Measurements from ENCODE around the gene FBXL14. TPM values are rescaled to one million over a fixed set of nuclear protein-coding genes. Genes with fewer than 3 reads are reported as not detected.
"Not testable (repeated sequence)": the region's sequence is repeated elsewhere in the genome, so short reads cannot be mapped to it uniquely, and the experiment has no call there.

Gene FBXL14
- total RNA-seq, 2 experiments from 2014 or later, result 33.7 to 34.8 TPM

DNA sequence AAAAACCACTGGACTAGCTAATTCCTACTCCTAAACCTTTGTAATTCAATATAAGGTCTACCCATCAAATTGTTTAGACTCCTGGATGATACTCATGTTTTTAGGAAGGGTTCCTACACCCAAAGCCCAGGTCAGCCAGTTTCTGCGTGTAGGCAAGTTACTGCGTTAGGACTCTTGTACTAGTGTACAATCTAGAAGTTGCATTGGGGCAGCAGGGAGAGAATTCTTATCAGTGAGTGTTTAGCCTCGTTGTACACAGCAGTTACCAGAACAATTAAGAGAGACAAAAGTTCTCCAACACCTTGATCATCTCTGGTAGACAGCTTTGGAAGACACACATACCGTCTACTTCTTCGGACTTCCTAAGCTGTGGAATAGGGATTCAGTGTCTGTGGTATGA is 29.2 kb downstream of the FBXL14 start:
- DNase-seq, result no peak
- Mint-ChIP-seq H3K9me3 (no peaks in the 10 kb centered on the region), H3K4me3 (no peak overlapping the region), H3K36me3 (no peaks in the 10 kb centered on the region), H3K27me3 (peaks cover 6% of the 10 kb centered on the region), H3K27ac (no peak overlapping the region), H3K4me1 (no peaks in the 10 kb centered on the region)
- no peak for ATAC-seq (ENCODE audit: low read depth)
- POLR2A ChIA-PET, result no interaction called here

DNA sequence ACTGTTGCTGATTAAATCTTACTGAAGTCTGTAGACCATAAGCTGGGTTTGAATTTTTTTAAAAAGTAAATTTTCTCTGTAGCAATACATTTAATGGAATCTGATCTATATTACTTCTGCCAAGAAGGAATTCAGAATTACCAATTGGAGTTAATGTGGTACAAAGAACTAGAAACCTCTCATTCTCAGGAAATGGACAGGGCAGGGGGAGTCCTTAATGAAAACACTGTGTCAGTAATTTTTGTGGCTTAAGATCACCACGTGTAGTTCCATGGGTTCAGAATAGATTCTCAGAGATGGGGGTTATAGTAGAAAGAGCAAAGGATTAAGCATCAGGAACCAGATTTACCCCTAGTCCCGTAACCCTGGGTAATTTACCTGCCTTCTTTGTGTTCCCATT is 30.3 kb downstream of the FBXL14 start:
- no peak overlapping the region for H3K27ac Mint-ChIP-seq
- DNase-seq, result no peak
- H3K27me3 Mint-ChIP-seq, result peaks cover 11% of the 10 kb centered on the region
- POLR2A ChIA-PET, result no interaction called here
- no peak overlapping the region for H3K4me3 Mint-ChIP-seq
- H3K36me3 Mint-ChIP-seq, result no peaks in the 10 kb centered on the region
- no peak for ATAC-seq (ENCODE audit: low read depth)
- no peaks in the 10 kb centered on the region for H3K9me3 Mint-ChIP-seq
- H3K4me1 Mint-ChIP-seq, result no peaks in the 10 kb centered on the region

DNA sequence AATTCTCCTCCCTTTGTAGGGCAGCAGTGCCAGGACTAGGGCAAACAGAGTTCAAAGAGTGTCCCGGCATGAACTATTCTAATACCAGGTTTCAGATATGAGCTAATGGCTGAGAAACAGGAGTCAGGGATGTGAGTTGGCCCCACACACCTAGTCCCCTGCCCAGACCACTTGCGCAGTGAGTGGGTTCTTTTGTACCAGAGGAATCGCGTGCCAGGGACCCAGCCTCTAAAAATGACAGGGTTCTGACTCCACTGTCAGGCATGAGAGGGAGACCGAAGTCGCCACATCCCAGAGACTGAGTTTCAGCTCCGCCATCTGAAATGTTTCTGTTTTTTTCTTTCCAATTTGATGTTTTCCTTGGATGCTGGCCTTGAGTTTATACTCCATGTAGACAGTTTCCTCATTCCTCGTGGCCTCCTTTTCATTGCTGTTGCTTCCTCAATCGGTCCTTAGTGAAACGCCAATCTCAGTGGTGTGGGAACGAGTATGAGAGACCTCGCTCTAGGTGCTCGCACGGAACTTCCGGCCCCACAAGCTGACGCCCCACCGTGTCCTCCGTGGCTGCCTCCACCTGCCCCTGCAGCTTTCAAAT is 31.5 kb downstream of the FBXL14 start:
- H3K36me3 Mint-ChIP-seq, result no peaks in the 10 kb centered on the region
- ATAC-seq (ENCODE audit: low read depth), result no peak
- POLR2A ChIA-PET, result interaction anchor here (0.6 kb wide), 1 partner anchor 36 kb away, joined by 4 read pairs; no protein-coding TSS in a partner anchor
- no peaks in the 10 kb centered on the region for H3K4me1 Mint-ChIP-seq
- no peak overlapping the region for H3K27ac Mint-ChIP-seq
- H3K4me3 Mint-ChIP-seq, result no peak overlapping the region
- no peaks in the 10 kb centered on the region for H3K9me3 Mint-ChIP-seq
- H3K27me3 Mint-ChIP-seq, result peaks cover 17% of the 10 kb centered on the region
- no peak for DNase-seq

DNA sequence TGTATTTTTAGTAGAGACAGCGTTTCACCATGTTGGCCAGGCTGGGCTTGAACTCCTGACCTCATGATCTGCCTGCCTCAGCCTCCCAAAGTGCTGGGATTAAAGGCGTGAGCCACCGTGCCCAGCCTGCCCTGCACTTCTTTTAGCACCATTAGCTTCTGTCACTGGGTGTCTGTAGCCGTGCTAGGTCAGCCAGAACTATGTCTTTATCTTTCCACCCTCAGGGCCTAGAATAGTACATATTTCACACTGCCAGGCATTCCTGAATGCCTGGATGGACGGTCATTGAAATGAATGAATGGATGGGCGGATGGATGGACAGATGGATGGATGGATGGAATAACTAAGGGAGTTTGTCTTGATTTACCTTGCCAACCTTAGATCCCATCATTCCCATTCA is 33.7 kb downstream of the FBXL14 start:
- Mint-ChIP-seq H3K9me3 (no peaks in the 10 kb centered on the region), H3K27me3 (peaks cover 14% of the 10 kb centered on the region), H3K4me3 (no peak overlapping the region), H3K27ac (no peak overlapping the region), H3K36me3 (no peaks in the 10 kb centered on the region), H3K4me1 (no peaks in the 10 kb centered on the region)
- DNase-seq, result no peak
- no peak for ATAC-seq (ENCODE audit: low read depth)
- POLR2A ChIA-PET, result no interaction called here

DNA sequence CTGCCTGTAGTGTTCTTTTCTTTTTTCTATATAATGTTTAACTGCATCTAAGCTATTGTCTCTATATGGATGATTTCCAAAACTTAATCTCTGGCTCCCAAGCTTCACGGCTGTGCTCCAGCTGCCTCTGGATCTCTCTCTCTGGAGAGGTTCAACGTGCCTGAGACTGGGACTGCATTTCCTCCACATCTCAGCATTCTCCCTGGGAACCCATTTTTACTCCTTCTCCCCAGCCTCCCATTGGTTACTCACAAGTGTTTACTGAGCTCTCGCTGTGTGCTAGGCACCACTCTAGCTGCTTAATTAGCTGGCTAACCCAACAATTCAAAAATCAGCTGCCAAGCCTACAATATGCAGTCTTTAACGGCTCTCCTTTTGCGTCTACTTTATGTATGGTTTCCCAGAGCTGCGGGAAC is 34.7 kb downstream of the FBXL14 start:
- no peak for ATAC-seq (ENCODE audit: low read depth)
- H3K4me3 Mint-ChIP-seq, result no peak overlapping the region
- no peaks in the 10 kb centered on the region for H3K36me3 Mint-ChIP-seq
- H3K9me3 Mint-ChIP-seq, result no peaks in the 10 kb centered on the region
- DNase-seq, result no peak
- POLR2A ChIA-PET, result no interaction called here
- H3K4me1 Mint-ChIP-seq, result no peaks in the 10 kb centered on the region
- H3K27ac Mint-ChIP-seq, result no peak overlapping the region
- peaks cover 14% of the 10 kb centered on the region for H3K27me3 Mint-ChIP-seq

DNA sequence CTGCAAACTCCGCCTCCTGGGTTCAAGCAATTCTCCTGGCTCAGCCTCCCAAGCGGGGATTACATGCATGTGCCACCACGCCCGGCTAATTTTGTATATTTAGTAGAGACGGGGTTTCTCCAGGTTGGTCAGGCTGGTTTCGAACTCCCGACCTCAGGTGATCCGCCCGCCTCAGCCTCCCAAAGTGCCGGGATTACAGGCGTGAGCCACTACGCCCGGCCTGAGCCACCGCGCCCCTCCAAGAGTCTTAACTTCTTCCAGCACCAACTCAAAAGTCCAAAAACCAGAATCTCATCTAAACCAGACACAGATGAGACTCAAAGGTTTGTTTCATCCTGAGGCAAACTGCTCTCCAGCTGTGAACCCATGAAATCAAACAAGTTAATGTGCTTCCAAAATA is 36.3 kb downstream of the FBXL14 start:
- peaks cover 14% of the 10 kb centered on the region for H3K27me3 Mint-ChIP-seq
- H3K9me3 Mint-ChIP-seq; H3K4me1 Mint-ChIP-seq; H3K4me3 Mint-ChIP-seq; H3K36me3 Mint-ChIP-seq; DNase-seq; POLR2A ChIA-PET; H3K27ac Mint-ChIP-seq; ATAC-seq (ENCODE audit: low read depth): not testable (repeated sequence)

DNA sequence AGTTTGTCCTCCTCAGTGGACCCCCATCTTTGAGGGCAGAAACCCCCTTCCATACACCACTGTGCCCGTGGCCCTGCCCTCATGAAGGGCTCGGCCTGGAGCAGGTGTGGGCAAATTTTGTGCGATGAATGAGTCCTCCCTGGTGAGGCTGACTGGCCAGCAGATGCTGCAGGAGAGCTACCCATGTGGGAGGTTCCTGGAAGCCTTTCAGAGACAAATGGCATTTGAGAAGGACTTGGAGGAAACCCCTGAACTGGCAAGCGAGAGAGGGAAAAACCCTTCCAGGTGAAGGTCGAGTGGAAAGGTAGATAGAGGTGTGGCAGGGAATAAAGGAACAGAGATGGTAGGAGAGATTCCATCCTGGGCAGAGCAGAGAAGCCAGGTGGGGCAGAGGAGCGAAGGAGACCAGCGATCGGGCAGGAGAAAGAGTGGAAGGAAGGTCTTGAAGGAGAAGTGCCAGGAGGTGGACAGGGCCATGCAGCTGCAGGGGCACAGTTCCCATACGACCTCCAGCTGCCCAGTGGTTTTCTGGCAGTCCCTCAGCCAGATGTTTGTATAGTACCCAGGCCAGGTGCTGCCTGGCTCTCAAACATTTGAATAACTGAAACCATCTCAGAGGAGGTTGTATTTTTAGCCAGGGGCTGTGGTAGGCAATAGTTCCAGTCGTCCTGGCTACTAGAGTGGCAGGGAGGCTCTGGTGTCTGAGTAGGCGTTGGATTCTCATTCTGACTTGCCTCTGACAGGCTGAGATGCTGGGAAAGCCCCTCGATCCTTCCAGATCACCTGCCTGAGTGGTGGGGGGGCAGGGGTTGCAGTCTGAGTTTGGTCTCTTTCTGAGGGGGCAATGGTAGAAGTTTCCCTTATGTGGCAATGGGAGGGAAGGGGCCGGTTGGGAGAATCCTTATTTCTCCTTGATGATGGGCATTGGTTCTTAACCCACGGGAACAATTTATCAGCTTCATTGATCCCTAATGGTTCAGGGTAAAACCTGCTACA is 40.1 kb downstream of the FBXL14 start:
- Mint-ChIP-seq H3K9me3 (peaks cover 7% of the 10 kb centered on the region), H3K4me3 (no peak overlapping the region), H3K36me3 (no peaks in the 10 kb centered on the region), H3K4me1 (no peaks in the 10 kb centered on the region), H3K27me3 (peaks cover 13% of the 10 kb centered on the region), H3K27ac (no peak overlapping the region)
- ATAC-seq (ENCODE audit: low read depth), result no peak
- DNase-seq, result no peak
- POLR2A ChIA-PET, result no interaction called here

DNA sequence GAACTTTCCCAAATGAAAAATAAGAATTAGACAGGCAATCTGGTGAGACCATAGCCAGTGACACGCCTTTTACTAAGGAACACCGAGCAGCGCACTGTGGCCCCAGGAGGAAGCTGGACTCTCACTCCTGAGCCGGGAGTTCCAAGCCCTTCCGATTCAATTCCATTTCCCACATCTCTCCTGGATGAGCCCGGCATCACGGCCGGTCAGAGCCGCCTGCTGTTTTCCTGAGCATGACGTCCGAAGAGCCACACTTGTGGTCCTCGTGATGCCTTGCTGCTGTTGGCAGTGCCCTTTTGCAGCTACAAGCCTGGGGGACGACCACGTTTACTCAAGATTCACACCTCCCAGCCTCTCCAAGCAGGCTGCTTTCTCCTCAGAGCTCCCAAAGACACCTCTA is 40.8 kb downstream of the FBXL14 start:
- no peaks in the 10 kb centered on the region for H3K4me1 Mint-ChIP-seq
- no peak for ATAC-seq (ENCODE audit: low read depth)
- POLR2A ChIA-PET, result no interaction called here
- no peak overlapping the region for H3K27ac Mint-ChIP-seq
- peaks cover 9% of the 10 kb centered on the region for H3K27me3 Mint-ChIP-seq
- no peak overlapping the region for H3K4me3 Mint-ChIP-seq
- H3K9me3 Mint-ChIP-seq, result peaks cover 7% of the 10 kb centered on the region
- DNase-seq, result no peak
- no peaks in the 10 kb centered on the region for H3K36me3 Mint-ChIP-seq

DNA sequence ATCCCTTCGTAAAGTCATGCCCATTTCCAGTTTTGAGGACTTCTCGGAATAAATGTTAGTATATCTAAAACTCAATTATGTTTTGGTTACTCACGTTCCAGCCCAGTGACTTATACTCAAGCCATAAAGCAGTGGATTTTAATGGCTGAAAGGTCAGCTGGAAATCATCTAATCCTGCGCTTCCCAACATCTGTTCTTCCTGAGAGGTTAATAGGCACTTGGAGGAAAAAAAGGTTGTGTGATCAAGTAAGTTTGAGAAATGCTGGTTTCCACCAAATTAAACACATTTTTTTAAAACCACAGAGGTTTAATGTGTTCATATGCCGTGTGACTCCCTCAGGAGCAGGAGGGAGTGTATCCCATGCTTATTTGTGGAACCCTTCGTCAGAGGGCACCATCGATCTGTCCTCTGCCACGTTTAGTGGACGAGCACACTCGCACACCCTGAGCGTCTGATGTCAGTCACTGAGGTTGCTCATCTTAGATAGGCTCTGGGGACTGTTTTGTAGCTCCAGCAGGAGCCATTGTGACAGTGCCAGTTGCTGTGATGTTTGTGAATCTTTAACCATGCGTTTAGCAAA is 41.4 kb downstream of the FBXL14 start:
- Mint-ChIP-seq H3K27ac (no peak overlapping the region), H3K27me3 (peaks cover 7% of the 10 kb centered on the region), H3K9me3 (peaks cover 7% of the 10 kb centered on the region), H3K36me3 (no peaks in the 10 kb centered on the region), H3K4me1 (no peaks in the 10 kb centered on the region), H3K4me3 (no peak overlapping the region)
- POLR2A ChIA-PET, result no interaction called here
- ATAC-seq (ENCODE audit: low read depth), result no peak
- no peak for DNase-seq

DNA sequence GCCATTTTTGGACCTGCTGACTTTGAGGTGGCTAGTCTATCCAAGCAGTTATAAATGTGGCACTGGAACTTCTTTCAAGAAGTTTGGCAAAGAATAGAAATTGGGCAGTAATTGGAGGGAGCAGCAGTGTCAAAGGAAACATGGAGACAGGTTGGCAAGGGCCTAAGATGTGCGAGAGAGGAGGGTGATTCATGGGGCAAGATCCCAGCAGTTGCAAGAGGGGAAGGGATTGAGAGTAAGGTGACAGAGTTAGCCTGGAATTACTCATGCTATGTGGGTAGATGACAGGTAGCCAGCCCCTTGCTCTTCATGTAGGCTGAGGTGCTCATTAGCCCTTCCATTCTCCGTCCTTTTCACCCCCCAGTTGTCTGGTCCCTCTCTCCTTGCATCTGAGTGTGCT is 42.2 kb downstream of the FBXL14 start:
- POLR2A ChIA-PET, result no interaction called here
- Mint-ChIP-seq H3K27me3 (peaks cover 7% of the 10 kb centered on the region), H3K36me3 (no peaks in the 10 kb centered on the region)

DNA sequence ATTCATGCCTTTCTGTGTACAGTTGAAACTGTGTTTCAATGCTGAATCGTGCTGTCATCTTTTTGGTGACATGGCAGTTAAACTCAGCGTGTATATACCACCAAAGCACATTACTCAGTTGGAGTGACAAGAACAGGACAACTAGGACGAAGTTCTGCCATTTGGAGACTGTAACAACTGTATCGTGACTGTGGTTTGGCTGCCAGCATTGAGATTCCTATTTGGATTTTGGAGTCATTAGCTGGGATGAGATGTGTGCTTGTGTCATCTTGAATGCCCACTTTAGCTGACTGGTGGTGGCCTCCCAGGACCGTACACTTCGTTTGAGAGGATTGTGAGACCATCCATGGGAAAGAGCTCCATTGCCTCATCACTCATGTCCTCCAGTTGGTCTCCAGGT is 42.9 kb downstream of the FBXL14 start:
- no peak overlapping the region for H3K27ac Mint-ChIP-seq
- DNase-seq (no peak), ATAC-seq (ENCODE audit: low read depth) (no peak)
- peaks cover 7% of the 10 kb centered on the region for H3K27me3 Mint-ChIP-seq
- no peaks in the 10 kb centered on the region for H3K4me1 Mint-ChIP-seq
- H3K36me3 Mint-ChIP-seq, result no peaks in the 10 kb centered on the region
- POLR2A ChIA-PET, result no interaction called here
- H3K9me3 Mint-ChIP-seq, result peaks cover 7% of the 10 kb centered on the region
- H3K4me3 Mint-ChIP-seq, result no peak overlapping the region

More for the DNA sequence above, 42.2 kb downstream of the FBXL14 start:
- no peak overlapping the region for H3K4me3 Mint-ChIP-seq
- DNase-seq (no peak), ATAC-seq (ENCODE audit: low read depth) (no peak)
- H3K27ac Mint-ChIP-seq, result no peak overlapping the region
- H3K4me1 Mint-ChIP-seq, result no peaks in the 10 kb centered on the region
- H3K9me3 Mint-ChIP-seq, result peaks cover 7% of the 10 kb centered on the region

DNA sequence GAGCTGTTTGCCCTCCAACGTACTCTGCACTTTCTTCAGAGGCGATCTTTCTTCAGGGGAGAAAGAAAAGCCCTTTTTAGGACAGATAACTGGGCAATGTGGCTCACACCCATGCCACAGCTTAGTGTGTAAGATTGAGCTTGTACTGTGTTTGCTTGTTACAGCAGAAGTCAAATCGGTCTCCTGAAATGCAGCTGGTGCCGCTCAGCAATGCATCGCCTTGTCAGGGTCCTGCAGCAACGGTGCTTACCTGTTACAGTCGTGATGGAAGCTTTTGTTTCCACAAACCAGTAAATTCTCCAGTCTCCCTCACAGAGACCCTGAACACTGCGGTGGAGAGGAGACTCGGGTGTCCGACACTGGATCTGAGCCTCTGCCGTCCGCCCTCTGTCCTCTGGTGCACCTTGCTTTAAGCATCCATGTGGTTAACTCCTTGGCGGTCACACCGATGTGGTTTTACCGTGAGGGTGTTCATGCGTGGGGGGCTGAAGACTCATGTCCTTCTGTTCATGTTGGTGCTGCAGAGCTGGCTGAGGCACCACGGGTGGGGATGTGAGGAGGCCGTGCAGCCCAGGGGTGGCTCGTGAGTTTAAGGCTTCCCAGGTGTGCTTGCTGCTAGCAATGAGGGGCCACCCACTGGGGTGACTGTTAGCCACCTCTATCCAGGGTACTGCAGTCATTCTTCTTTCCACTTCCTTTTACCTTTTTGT is 47.3 kb downstream of the FBXL14 start:
- POLR2A ChIA-PET, result no interaction called here
- peaks cover 43% of the 10 kb centered on the region for H3K27me3 Mint-ChIP-seq
- peaks cover 7% of the 10 kb centered on the region for H3K9me3 Mint-ChIP-seq
- H3K4me3 Mint-ChIP-seq, result no peak overlapping the region
- H3K36me3 Mint-ChIP-seq, result no peaks in the 10 kb centered on the region
- ATAC-seq (ENCODE audit: low read depth), result no peak
- no peak overlapping the region for H3K27ac Mint-ChIP-seq
- no peaks in the 10 kb centered on the region for H3K4me1 Mint-ChIP-seq
- DNase-seq, result no peak

DNA sequence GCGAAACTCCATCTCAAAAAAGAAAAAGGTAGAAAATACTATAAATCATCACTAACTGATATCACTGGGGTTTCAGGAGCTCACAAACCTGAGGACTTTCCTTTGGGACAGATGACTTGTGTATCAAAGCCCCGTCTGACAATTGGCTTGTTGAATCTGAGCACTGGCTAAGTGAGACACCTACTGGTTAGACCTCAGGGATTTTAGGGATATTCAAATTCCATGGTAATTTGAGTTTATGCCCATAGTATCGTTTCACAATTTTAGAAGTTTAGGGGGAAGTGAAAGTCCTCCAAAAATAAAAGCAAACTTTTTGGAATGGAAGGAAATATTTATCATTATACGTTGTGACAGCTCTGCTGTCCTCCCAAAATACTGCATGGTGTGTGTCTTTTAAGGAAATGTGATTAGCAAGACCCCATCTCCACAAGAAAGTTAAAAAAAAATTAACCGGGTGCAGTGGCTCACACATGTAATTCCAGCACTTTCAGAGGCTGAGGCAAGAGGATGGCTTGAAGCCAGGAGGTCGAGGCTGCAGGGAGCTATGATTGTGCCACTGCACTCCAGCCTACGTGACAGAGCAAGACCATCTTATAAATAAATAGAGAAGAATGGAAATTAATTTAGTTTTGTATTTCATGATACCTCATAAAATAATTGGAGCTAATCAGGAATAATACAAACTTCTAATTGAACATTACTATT is 49.2 kb downstream of the FBXL14 start:
- POLR2A ChIA-PET, result no interaction called here
- ATAC-seq (ENCODE audit: low read depth) (no peak), DNase-seq (no peak)
- no peaks in the 10 kb centered on the region for H3K9me3 Mint-ChIP-seq
- H3K27me3 Mint-ChIP-seq, result peaks cover 57% of the 10 kb centered on the region
- H3K4me1 Mint-ChIP-seq, result no peaks in the 10 kb centered on the region
- no peaks in the 10 kb centered on the region for H3K36me3 Mint-ChIP-seq
- no peak overlapping the region for H3K4me3 Mint-ChIP-seq
- no peak overlapping the region for H3K27ac Mint-ChIP-seq
